Mucosa of descending colon (tissue), 3 donors: ENCODE measurements around the gene ZYG11B. TPM values are rescaled to one million over a fixed set of nuclear protein-coding genes. Genes with fewer than 3 reads are reported as not detected.
A peak's percentile ranks its signal among the peaks of the same experiment; 100 is the strongest.

ENCODE experiments used
- ATAC-seq: fragments of 200-7000 bp; cut with Tn5 transposase; one replicate; pipeline ENCODE4 v1.9.1; 2020; ENCODE audit warnings: mild to moderate bottlenecking, moderate library complexity
- DNase-seq, 3 donors: peaks; one replicate each; pipeline ENCODE4 v3.0.0-alpha.2; 2020
- H3K36me3 ChIP-seq: fragments of 200-600 bp; one replicate; pipeline ENCODE4 v1.8.0; 2021; ENCODE audit warnings: low read depth, mild to moderate bottlenecking
- H3K4me1 ChIP-seq: fragments of 200-600 bp; one replicate; pipeline ENCODE4 v1.8.0; 2021; ENCODE audit warnings: low read depth, mild to moderate bottlenecking
- H3K4me3 ChIP-seq: fragments of 200-600 bp; one replicate; pipeline ENCODE4 v1.8.0; 2021; ENCODE audit warnings: mild to moderate bottlenecking
- H3K9me3 ChIP-seq: fragments of 200-600 bp; one replicate; pipeline ENCODE4 v1.8.0; 2021; ENCODE audit warnings: mild to moderate bottlenecking
- CTCF ChIP-seq: fragments of 200-600 bp; IDR thresholded peaks from one replicate; pipeline ENCODE4 v1.8.0; 2022; ENCODE audit warnings: antibody characterized with exemption, mild to moderate bottlenecking
- intact Hi-C, 2 donors: fragments of 100-400 bp; cut with DNase I in 1 of 2; cut with micrococcal nuclease in 1 of 2; formaldehyde crosslinking; loops; one replicate each; pipeline versions ENCODE4 v1.11.0 to v1.11.1; 2022; cut with DNase I, micrococcal nuclease
- long read RNA-seq, 2 donors: library from polyadenylated mRNA; unstranded; transcript quantifications; one replicate each; pipeline ENCODE4 v2.0.0, GENCODE V29; 2019 to 2021
- total RNA-seq, 3 donors: library from RNA; stranded (reverse); fragmentation: NEBNext Ultra II Directional in 2 of 3; extraction: Animal tissue kit (Norgen Biotek cat#: 25700) in 2 of 3; gene quantifications; one replicate each; pipeline versions ENCODE4 v1.2.1 to v1.2.4, GENCODE V29; 2021 to 2023
- donor health status: DM: no; HTN: no; CAD: no; lungs with moderate emphysema.
- donor health status: DM: no; HTN: no; CAD: no.
- donor health status: DM: no; HTN: yes; CAD: no.

ZYG11B gene
- 10 to 100 TPM; 28.6 to 56.6 (median 35.7) TPM for total RNA-seq
- long read RNA-seq, donor 1, full-length matches to known transcripts, result 9 of 19 reads
- long read RNA-seq, donor 1, partial matches to known transcripts, result 5 of 19 reads
- long read RNA-seq, donor 1, other reads (novel, unspliced or antisense), result 5 of 19 reads
- long read RNA-seq, donor 2, full-length matches to known transcripts, result 2 of 4 reads
- long read RNA-seq, donor 2, partial matches to known transcripts, result 0 of 4 reads
- long read RNA-seq, donor 2, other reads (novel, unspliced or antisense), result 2 of 4 reads

- ATAC-seq (peak; percentile 99), DNase-seq (peak; percentile 94 to 96 (median 95))
- Histone ChIP-seq H3K36me3 (no peaks in the 10 kb centered on the region), H3K4me3 (peak within 1 kb of the TSS; percentile 83), H3K4me1 (no peaks in the 10 kb centered on the region), H3K9me3 (no peaks in the 10 kb centered on the region)
- TF ChIP-seq CTCF, result no peak
- intact Hi-C loops, result no loop called here
Observed at GRCh38 chr1:52726265-52727113, at the start of gene ZYG11B. TSS of gene ZYG11B (plus strand) at chr1:52726453. CDS start at chr1:52726654, 201 bp downstream.

GRCh38 chr1:52677076-52677806, 49.0 kb upstream of the ZYG11B start:
- H3K4me1 ChIP-seq, result no peaks in the 10 kb centered on the region
- no peaks in the 10 kb centered on the region for H3K9me3 ChIP-seq
- intact Hi-C loops, result no loop called here
- TF ChIP-seq CTCF, result no peak
- ATAC-seq (peak; percentile 42), DNase-seq (peak in 1 of 3 donors; percentile 14)
- no peak overlapping the region for H3K4me3 ChIP-seq
- H3K36me3 ChIP-seq, result no peaks in the 10 kb centered on the region

- TF ChIP-seq CTCF, result no peak
- no peak for DNase-seq
- no peak for ATAC-seq
- Histone ChIP-seq H3K4me3 (no peak overlapping the region), H3K36me3 (no peaks in the 10 kb centered on the region), H3K4me1 (no peaks in the 10 kb centered on the region), H3K9me3 (no peaks in the 10 kb centered on the region)
- intact Hi-C loops, result no loop called here
Observed at GRCh38 chr1:52679048-52679447, 47.2 kb upstream of the ZYG11B start.

GRCh38 chr1:52679498-52679897, 46.8 kb upstream of the ZYG11B start:
- Histone ChIP-seq H3K9me3 (no peaks in the 10 kb centered on the region), H3K4me1 (no peaks in the 10 kb centered on the region), H3K36me3 (no peaks in the 10 kb centered on the region), H3K4me3 (no peak overlapping the region)
- TF ChIP-seq CTCF, result no peak
- intact Hi-C loops, result no loop called here
- DNase-seq (no peak), ATAC-seq (no peak)

GRCh38 chr1:52680353-52680752, 45.9 kb upstream of the ZYG11B start:
- no peak for ATAC-seq
- Histone ChIP-seq H3K4me3 (no peak overlapping the region), H3K9me3 (no peaks in the 10 kb centered on the region), H3K36me3 (no peaks in the 10 kb centered on the region), H3K4me1 (no peaks in the 10 kb centered on the region)
- intact Hi-C loops, result no loop called here
- no peak for DNase-seq
- no peak for TF ChIP-seq CTCF
